Endothelial cell of hepatic sinusoid (primary cell): Measurements from ENCODE around the gene NDFIP1.

Source experiments
- in situ Hi-C: cut with HindIII; loops from 2 replicates; pipeline ENCODE4 v1.10.0; 2017; ENCODE audit warnings: low sequenced_read_pairs

The NDFIP1 gene

GRCh38 chr5:142115937-142116614, 7.5 kb downstream of the NDFIP1 start:
- in situ Hi-C loops, result no loop called here

DNA sequence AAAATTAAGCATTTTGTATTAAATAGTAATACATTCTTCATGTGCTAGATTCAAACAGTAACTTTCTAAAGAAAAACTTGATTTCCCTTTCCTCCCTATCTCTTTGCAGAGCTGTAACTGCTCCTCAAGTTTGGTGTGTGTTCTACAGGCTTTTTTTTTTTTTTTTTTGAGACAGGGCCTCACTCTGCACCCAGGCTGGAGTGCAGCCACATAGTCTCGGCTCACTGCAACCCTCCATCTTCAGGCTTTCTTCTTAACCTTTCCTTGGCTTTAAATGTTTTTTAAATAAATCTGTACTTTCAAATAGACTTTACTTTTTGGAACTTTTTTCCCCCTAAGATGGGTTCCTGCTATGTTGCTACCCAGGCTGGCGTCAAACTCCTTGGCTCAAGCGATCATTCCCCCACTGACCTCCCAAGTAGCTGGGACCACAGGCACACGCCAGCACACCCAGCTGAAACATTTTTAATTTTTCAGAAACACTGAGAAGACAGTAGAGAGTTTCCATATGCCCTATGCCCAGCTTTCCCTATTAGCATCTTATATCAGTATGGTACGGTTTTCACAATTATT, 9.1 kb downstream of the NDFIP1 start:
- in situ Hi-C loops, result no loop called here

GRCh38 chr5:142118155-142118686, 9.6 kb downstream of the NDFIP1 start:
- in situ Hi-C loops, result no loop called here

- in situ Hi-C loops, result no loop called here
Observed at GRCh38 chr5:142119051-142119625, 10.6 kb downstream of the NDFIP1 start.

GRCh38 chr5:142120247-142120935, 11.8 kb downstream of the NDFIP1 start:
- in situ Hi-C loops, result no loop called here

DNA sequence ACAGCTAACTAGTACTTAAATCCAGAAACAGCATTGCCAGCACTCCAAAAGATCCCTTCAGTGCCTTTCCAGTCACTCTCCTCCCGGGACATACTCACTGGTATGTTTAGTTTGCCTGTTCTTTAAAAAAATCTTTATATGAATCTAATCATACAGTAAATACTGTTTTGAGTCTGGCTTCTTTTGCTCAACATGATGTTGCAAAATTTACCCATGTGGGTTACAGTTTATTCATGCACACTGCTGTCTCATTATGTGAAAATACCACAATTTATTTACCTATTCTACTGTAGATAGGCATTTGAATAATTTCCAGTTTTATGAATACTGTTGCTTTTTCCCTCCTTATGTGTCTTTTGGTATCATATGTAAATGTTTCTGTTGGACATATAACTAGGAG, 13.5 kb downstream of the NDFIP1 start:
- in situ Hi-C loops, result no loop called here

GRCh38 chr5:142125378-142125777, 16.8 kb downstream of the NDFIP1 start:
- in situ Hi-C loops, result no loop called here

DNA sequence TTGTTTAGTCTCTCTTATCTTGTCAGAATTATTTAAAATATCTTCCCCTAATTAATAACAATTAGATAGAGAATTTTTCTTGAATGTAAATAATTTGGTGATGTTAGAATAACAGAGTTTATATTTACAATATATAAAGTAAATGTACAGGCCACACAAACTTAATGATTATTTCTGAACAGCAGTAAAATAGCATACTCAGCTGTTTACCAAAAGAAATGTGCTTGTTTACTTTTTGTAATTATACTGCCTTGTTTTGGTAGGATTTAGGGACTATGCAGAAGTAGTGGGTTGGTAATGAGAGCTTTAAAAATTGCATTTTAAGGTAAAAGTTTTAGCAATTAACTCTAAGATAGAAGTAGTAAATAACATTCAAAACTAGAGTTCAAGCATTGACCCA, 17.4 kb downstream of the NDFIP1 start:
- in situ Hi-C loops, result no loop called here

DNA sequence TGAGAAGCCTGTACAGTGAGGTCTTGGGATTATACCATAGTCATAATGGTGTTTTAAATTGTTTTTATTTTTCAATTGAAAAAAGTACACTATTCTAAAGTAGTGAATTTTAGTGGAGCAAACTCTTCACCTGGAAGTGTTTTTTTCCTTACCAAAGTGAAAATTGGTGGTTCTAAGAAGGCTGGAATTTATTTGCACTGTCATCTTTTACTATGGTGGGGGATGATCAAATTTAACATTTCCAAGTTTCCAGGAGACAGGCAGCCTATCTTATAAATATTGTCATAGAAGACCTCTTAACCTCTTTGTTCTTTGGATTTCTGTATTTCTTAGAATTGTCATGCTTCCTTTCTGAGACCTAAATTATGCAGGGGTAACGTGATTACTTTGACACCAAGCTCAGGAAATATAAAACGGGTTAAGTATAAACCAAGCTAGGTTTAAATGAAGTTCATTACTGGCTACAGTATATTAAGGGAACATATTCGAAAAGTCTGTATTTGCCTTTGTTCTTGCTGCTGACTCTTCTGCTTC, 20.2 kb downstream of the NDFIP1 start:
- in situ Hi-C loops, result no loop called here

GRCh38 chr5:142129446-142130066, 21.0 kb downstream of the NDFIP1 start:
- in situ Hi-C loops, result no loop called here

DNA sequence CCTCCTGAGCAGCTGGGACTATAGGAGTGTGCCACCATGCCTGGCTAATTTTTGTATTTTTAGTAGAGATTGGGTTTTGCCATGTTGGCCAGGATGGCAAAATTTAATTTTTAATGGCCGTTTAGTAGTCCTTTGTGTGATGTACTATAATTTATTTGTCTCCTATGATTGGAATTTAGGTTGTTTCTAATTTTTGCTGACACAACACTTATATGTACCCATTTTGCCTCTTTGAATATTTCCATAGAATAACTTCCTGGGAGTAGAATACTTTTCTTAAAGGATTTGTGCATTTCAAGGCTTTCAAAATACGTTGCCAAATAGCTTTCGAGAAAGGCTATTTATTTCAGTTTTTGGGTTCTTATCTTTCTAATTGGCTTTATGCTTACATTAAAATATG, 22.8 kb downstream of the NDFIP1 start:
- in situ Hi-C loops, result no loop called here

- in situ Hi-C loops, result no loop called here
Observed at GRCh38 chr5:142132916-142133315, 24.3 kb downstream of the NDFIP1 start.

DNA sequence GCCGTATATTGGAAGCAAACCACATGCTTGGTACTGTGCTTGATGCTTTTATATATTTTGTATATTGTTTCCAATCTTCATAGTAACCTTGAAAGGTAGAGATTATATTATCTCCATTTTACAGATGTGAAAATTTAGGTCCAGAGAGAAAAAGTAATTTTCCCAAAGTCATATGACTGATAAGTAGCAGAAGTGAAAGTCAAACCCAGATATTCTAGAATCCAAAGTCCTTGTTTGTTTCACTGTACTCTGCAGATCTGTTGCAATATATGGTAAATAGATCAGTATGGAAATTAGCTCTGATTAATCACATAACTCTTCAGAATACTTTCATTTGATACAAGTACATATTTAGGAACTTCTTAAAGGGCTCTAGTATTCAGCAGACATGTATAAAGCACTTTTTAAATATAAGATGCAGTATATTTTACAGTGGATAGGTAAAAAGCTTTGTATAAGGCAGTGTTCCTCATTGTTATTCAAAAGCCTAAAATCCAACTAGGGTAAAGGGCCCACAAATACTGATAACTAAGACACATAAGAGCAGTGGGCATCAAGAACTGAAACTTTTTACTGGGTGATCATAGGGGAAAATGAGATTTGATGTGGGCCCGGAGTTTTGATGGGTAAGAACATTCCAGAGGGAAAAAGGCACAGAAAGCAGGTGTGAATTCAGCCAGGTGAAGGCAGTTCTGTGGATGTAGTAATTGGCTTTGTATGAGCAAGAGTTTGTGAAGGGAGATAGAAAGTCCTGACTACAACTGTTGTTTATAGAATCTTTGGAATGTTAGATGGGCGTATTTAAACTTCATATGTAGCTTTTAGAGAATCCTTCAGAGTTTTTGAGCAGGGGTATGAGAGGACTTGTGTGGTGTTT, 25.0 kb downstream of the NDFIP1 start:
- in situ Hi-C loops, result no loop called here

GRCh38 chr5:142134331-142135010, 25.9 kb downstream of the NDFIP1 start:
- in situ Hi-C loops, result loop anchor here (5.0 kb wide), 1 partner anchor 37 kb away; no protein-coding TSS in a partner anchor

DNA sequence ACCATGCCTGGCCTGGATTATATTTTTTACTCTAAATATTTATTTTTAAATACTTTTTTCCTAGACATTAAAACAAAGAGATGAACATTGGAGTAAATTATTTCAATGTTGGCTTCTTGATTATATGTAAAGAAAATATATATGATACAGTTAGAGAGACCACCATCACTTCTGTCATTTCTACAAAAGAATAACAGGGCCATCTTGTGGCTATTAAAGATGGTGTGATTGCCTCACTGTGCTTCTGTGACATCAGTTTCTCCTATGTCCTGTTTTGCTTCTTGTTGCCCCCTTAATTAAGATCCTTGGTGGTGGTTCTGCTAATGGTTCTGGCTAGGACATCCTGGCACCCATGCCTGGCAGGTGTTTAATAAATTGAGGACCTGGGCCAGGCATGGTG, 32.9 kb downstream of the NDFIP1 start:
- in situ Hi-C loops, result no loop called here

DNA sequence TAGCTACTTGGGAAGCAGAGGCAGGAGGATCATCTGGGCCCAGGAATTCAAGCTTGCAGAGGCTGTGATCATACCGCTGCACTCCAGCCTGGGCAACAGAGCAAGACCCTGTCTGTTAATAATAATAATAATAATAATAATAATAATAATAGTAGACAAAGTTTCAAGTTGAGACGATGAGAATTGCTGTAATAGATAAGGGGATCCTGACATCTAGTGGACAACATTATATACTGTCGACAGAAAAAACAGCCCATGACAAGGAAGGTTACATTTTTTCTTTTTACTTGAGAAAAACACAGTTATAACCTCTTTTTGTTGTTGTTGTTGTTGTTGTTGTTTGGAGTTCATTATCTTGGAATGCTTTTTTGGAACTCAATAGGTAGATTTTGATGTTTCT, 35.3 kb downstream of the NDFIP1 start:
- in situ Hi-C loops, result no loop called here

- in situ Hi-C loops, result loop anchor here (5.0 kb wide), 3 partner anchors 78 to 158 kb away; no protein-coding TSS in a partner anchor
Observed at GRCh38 chr5:142145106-142145900, 36.7 kb downstream of the NDFIP1 start.

DNA sequence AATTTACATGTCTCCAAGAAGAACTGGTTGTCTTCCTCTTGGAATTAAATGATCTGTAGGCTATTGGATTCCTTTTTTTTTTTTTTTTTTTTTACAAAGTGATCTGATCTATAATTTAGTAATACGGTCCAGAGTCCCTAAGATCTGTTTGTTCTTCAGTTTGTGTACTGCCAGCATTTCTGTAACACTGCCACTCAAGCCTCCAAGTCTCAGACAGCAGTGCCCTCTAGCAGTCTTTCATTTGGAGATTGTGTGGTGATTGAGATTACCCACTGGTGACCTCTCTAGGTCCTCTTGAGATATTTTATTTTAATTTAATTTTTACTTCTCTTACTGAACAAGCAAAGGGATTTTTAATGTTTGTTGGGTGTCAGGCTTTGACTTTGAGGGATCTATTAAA, 40.8 kb downstream of the NDFIP1 start:
- in situ Hi-C loops, result loop anchor here (5.0 kb wide), 3 partner anchors 82 to 162 kb away; no protein-coding TSS in a partner anchor
